Breast epithelium (tissue), 3 donors: ENCODE results near the gene CRELD2.

Experiments used
- POLR2A ChIP-seq: fragments of 450-650 bp; IDR thresholded peaks from one replicate; pipeline ENCODE4 v1.6.1; 2016; ENCODE audit warnings: antibody characterized with exemption, mild to moderate bottlenecking, moderate library complexity
- POLR2AphosphoS5 ChIP-seq, 3 donors: sonication (generic); formaldehyde crosslinking; IDR thresholded peaks; one replicate each; pipeline ENCODE4 v1.6.1; 2017; ENCODE audit warnings: antibody characterized with exemption in 3 of 3
- TF ChIP-seq, protein P1 (sequence below), 3 donors: fragments of 450-650 bp; IDR thresholded peaks; one replicate each; pipeline ENCODE4 v1.5.1; 2016 to 2017; ENCODE audit warnings: antibody characterized with exemption in 3 of 3, mild to moderate bottlenecking in 3 of 3, moderate library complexity in 3 of 3

DNA sequence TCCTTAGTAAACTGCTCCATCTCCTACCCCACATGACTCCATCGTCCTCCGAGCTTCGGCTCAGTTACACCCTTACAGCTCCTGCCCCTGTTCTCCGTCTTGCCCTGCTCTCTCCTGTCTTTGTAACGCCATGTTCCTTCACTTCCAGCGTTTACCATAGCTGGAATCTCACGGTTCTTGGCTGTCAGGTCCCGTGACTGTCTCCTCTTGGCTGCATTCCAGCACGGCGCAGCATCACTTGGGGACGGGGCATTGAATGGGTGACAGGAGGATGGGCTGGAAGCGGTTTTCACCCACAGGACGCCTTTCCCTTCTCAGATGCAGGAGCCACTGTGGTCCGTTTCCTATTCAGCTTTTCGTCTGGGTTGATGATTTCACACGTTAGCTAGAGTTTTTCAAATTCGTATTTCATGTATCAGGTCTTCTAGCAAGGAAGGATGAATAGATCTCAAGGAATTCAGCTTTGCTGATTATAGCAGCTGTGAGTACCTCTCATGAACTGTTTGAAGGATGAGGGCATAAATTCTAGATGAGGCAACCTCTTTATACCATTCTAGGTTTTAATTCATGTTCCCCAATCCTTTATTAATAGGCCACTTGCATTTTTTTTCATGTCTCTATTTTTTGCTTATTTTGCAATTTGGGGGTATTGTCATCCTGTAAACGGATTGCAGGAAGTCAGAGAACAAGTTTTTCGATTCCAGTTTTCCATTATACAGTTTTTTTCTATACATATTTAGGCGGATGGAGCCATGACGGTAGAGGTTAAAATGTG lies 35.7 kb upstream of the CRELD2 start:
- TF ChIP-seq, protein P1, sequence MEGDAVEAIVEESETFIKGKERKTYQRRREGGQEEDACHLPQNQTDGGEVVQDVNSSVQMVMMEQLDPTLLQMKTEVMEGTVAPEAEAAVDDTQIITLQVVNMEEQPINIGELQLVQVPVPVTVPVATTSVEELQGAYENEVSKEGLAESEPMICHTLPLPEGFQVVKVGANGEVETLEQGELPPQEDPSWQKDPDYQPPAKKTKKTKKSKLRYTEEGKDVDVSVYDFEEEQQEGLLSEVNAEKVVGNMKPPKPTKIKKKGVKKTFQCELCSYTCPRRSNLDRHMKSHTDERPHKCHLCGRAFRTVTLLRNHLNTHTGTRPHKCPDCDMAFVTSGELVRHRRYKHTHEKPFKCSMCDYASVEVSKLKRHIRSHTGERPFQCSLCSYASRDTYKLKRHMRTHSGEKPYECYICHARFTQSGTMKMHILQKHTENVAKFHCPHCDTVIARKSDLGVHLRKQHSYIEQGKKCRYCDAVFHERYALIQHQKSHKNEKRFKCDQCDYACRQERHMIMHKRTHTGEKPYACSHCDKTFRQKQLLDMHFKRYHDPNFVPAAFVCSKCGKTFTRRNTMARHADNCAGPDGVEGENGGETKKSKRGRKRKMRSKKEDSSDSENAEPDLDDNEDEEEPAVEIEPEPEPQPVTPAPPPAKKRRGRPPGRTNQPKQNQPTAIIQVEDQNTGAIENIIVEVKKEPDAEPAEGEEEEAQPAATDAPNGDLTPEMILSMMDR (IDR thresholded peaks at IDR 0.05): no peak
- TF ChIP-seq POLR2AphosphoS5 (IDR thresholded peaks at IDR 0.05) (no peak), POLR2A (no peak)
